ENCODE measurements around the gene MAPK8. TPM values are rescaled to one million over a fixed set of nuclear protein-coding genes. Genes with fewer than 3 reads are reported as not detected.
A peak's percentile ranks its signal among the peaks of the same experiment; 100 is the strongest.

Gene MAPK8
- total and polyA plus RNA-seq, 12 donors = 7.6 to 103 (median 31.9) TPM

DNA sequence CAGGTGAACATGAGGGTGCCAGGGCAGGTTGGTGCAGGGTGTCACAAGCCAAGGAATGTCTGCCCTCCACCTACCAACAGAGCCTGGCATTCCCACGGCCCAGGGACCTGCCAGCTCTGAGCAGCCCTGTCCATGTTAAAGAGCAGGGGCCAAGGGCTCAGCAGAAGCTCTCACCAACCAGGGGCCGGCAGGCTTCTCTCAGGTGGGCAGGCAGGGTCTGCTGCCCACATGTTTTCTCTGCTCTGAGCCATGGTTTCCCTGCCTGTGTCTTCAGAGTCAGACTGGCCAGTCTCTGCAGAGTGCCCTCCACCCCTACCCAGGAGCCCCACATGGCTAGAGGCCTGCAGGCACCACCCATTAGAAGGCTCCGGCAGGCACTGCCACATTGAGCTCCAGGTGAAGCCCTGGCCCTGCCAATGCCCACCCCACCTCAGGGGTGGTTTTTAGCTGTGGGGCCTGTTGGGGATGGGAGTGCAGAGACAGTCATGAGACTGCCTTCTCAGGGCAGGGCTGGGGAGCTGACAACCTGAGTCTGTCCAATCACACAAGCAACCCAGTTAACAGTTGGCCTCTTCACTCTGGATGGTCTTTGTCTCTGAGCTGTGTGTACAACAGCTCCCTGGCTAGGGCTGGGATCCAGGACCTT is 162.5 kb downstream of the MAPK8 start:
- intact Hi-C loops (cut with DNase I) = no loop called here
- peak in 3 of 7 donors; percentile 4 to 11 (median 11) for DNase-seq
- no peaks in the 10 kb centered on the region for H3K36me3 ChIP-seq (replicated peaks in 1 of 2)
- H3K9me3 ChIP-seq (replicated peaks in 1 of 3) = no peaks in the 10 kb centered on the region
- peaks cover 0 to 3% of the 10 kb centered on the region in 2 donors for H3K4me1 ChIP-seq (replicated peaks in 1 of 2)
- WGBS, 4 donors = 90 to 99% (median 96%) methylated on average over 2 to 3 of the region's 3 CpGs
- no peak overlapping the region for H3K27ac ChIP-seq
- no peak overlapping the region for H3K4me3 ChIP-seq
- TF ChIP-seq, protein P1, sequence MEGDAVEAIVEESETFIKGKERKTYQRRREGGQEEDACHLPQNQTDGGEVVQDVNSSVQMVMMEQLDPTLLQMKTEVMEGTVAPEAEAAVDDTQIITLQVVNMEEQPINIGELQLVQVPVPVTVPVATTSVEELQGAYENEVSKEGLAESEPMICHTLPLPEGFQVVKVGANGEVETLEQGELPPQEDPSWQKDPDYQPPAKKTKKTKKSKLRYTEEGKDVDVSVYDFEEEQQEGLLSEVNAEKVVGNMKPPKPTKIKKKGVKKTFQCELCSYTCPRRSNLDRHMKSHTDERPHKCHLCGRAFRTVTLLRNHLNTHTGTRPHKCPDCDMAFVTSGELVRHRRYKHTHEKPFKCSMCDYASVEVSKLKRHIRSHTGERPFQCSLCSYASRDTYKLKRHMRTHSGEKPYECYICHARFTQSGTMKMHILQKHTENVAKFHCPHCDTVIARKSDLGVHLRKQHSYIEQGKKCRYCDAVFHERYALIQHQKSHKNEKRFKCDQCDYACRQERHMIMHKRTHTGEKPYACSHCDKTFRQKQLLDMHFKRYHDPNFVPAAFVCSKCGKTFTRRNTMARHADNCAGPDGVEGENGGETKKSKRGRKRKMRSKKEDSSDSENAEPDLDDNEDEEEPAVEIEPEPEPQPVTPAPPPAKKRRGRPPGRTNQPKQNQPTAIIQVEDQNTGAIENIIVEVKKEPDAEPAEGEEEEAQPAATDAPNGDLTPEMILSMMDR (IDR thresholded peaks at IDR 0.05) = no peak
- TF ChIP-seq POLR2A (IDR thresholded peaks at IDR 0.05) = no peak
- no peaks in the 10 kb centered on the region for H3K27me3 ChIP-seq

DNA sequence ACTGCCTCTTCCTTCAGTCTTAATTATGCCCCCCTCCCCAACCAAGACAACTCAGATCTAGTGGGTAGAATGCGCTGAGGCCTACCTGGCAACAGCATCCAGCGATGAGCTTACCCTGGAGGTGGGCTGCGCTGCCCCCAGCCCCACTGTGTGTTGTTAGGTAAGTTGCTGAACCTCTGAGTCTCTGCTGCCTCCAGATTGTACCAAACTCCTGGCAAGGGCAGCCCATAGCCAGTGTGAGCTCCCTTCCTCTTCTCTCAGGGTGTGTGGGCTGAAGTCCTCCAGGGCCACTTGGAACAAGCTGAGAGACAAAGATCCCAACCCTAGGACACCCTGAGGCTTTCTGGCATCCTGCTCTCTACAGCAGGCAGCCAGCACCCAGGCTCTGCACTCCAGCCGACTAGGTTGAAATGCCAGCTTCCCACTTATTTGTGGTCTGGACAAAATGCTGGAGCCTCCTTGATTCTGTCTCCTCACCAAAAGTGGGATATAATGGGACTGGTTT is 163.1 kb downstream of the MAPK8 start:
- Histone ChIP-seq H3K27ac (no peak overlapping the region), H3K9me3 (replicated peaks in 1 of 3) (no peaks in the 10 kb centered on the region), H3K4me3 (no peak overlapping the region), H3K4me1 (replicated peaks in 1 of 2) (peaks cover 0 to 3% of the 10 kb centered on the region in 2 donors), H3K36me3 (replicated peaks in 1 of 2) (no peaks in the 10 kb centered on the region), H3K27me3 (no peaks in the 10 kb centered on the region)
- DNase-seq = peak in 3 of 7 donors; percentile 9 to 44 (median 10)
- 80 to 88% (median 86%) methylated on average over 2 to 4 of the region's 4 CpGs for WGBS, 4 donors
- TF ChIP-seq POLR2A (IDR thresholded peaks at IDR 0.05) = no peak
- intact Hi-C loops (cut with DNase I) = no loop called here

DNA sequence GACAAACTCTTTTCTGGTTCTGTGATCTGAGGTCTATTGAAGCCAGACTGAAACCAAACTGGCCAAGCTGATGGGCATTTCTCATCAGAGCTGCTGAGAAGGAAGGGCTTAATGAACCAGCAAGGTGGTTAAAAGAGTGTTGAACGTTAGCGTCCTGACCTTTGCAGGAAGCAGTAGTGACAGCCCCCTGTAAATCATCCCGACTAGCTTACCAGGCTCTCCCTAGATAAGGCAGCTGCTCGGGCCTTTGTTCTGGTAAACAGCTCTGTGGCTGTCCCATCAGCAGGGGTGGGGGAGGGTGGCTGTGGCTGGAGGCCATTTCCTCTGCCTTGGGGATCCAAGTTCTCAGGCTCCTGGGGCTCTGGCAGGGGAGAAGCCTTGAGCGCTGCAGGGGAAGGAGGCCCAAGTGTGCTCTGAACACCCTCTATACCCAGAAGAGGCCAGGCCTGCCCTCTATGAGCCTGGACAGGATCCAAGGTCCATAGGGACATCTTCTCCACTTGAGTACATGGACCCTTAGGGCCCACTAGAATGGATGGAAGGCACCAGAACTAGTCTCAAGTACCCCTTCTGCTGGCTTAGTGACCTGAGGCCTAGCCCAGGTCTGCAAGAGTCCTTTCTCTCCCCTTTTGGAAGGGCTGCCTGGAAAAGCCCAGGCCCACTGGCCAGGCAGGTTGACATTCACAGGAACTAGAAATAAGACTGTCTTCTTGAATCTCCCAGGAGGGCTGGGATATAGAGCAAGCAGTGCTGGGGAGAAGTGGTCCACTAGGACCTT is 163.8 kb downstream of the MAPK8 start:
- Histone ChIP-seq H3K9me3 (replicated peaks in 1 of 3) (no peaks in the 10 kb centered on the region), H3K4me3 (no peak overlapping the region), H3K36me3 (replicated peaks in 1 of 2) (no peaks in the 10 kb centered on the region), H3K27me3 (no peaks in the 10 kb centered on the region), H3K4me1 (replicated peaks in 1 of 2) (peaks cover 0 to 3% of the 10 kb centered on the region in 2 donors), H3K27ac (no peak overlapping the region)
- DNase-seq = peak in 6 of 7 donors; percentile 21 to 67 (median 28)
- TF ChIP-seq, protein P1 (IDR thresholded peaks at IDR 0.05) = no peak
- TF ChIP-seq POLR2A (IDR thresholded peaks at IDR 0.05) = no peak
- intact Hi-C loops (cut with DNase I) = no loop called here
- WGBS, 4 donors = 35 to 70% (median 60%) methylated on average over 3 to 5 of the region's 5 CpGs

DNA sequence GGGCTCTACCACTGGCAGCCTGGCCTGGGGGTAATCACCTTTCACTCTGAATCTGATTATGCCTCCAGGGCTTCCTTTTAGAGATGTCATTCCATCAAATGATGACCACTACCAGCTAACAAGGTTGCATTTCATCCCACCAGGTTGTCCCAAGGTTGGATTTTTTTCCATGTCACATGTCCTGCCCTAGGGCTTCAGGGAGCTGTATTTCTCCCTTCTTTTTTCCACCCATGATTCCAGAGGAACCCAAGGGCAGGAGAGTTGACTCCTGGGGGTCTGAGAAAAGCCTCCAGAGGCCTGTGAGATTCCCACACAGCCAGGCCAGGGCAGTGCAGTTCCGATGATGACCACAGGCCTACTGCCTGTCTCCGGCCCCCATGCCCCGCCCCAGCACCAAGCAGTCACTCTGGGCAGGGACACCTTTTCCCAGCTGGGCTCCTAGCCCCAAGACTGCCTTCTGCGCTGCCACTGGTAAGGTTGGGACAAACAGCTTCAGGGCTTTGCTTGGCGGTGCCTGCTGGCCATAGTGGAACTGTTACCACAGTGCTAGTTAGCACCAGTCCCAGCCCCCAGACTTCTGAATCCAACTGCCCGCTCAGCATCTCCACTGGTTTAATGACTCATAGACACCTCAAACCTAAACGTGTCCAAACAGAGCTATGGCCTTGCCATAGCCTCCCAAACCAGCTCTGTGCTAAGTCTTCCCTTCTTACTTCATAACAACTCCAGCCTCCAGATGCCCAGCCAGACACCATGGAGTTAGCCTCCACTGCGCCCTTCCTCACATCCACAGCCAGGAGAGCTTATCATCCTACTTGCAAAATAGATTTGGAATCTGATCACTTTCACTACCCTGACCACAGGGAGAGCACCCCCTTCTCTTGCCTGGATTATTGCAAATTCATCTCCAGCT is 164.7 kb downstream of the MAPK8 start:
- WGBS, 4 donors = 71 to 80% (median 78%) methylated on average over 7 to 8 of the region's 8 CpGs
- intact Hi-C loops (cut with DNase I) = no loop called here
- Histone ChIP-seq H3K27me3 (no peaks in the 10 kb centered on the region), H3K36me3 (replicated peaks in 1 of 2) (no peaks in the 10 kb centered on the region), H3K4me3 (no peak overlapping the region), H3K4me1 (replicated peaks in 1 of 2) (peaks cover 0 to 3% of the 10 kb centered on the region in 2 donors), H3K9me3 (replicated peaks in 1 of 3) (no peaks in the 10 kb centered on the region), H3K27ac (no peak overlapping the region)
- peak in 2 of 7 donors; percentile 8 to 33 for DNase-seq
- TF ChIP-seq POLR2A (IDR thresholded peaks at IDR 0.05) = no peak
- TF ChIP-seq, protein P1 (IDR thresholded peaks at IDR 0.05) = no peak
